Liver (tissue), 9 donors: Measurements from ENCODE around the gene PSTK. TPM values are rescaled to one million over a fixed set of nuclear protein-coding genes. Genes with fewer than 3 reads are reported as not detected.

Experiments used
- DNase-seq: peaks from one replicate; pipeline ENCODE4 v3.0.0-alpha.2; 2017; ENCODE audit warnings: low spot score
- H3K27ac ChIP-seq, 2 donors: one replicate each; pipeline ENCODE4 v1.7.0; 2013; ENCODE audit warnings: inconsistent platforms in 2 of 2, low read length in 2 of 2, control low read depth in 1 of 2, low read depth in 1 of 2, mild to moderate bottlenecking in 1 of 2
- H3K27me3 ChIP-seq, 4 donors: one replicate each; pipeline versions ENCODE4 v1.6.1 to v1.7.0; 2013; ENCODE audit warnings: low read length in 3 of 4, inconsistent platforms in 1 of 4, mild to moderate bottlenecking in 1 of 4, moderate library complexity in 1 of 4; ENCODE audit not compliant: control insufficient read depth in 4 of 4, insufficient read depth in 4 of 4
- H3K36me3 ChIP-seq, 4 donors: one replicate each; pipeline versions ENCODE4 v1.6.1 to v1.7.0; 2013; ENCODE audit warnings: low read length in 3 of 4, mild to moderate bottlenecking in 3 of 4, low read depth in 1 of 4, moderate library complexity in 1 of 4; ENCODE audit not compliant: control insufficient read depth in 4 of 4, insufficient read depth in 3 of 4
- H3K4me1 ChIP-seq, 4 donors: one replicate each; pipeline versions ENCODE4 v1.6.1 to v1.7.0; 2013; ENCODE audit warnings: low read length in 3 of 4, mild to moderate bottlenecking in 3 of 4, moderate library complexity in 1 of 4; ENCODE audit not compliant: control insufficient read depth in 4 of 4, insufficient read depth in 4 of 4
- H3K4me3 ChIP-seq, 3 donors: one replicate each; pipeline versions ENCODE4 v1.6.1 to v1.7.0; 2013; ENCODE audit warnings: low read length in 3 of 3, control low read depth in 1 of 3, low read depth in 1 of 3, mild to moderate bottlenecking in 1 of 3
- H3K9ac ChIP-seq, 2 donors: one replicate each; pipeline ENCODE4 v1.7.0; 2013; ENCODE audit warnings: low read length in 2 of 2, mild to moderate bottlenecking in 2 of 2, moderate library complexity in 2 of 2, control low read depth in 1 of 2, low read depth in 1 of 2
- H3K9me3 ChIP-seq, 4 donors: one replicate each; pipeline versions ENCODE4 v1.6.1 to v1.7.0; 2013; ENCODE audit warnings: low read length in 3 of 4; ENCODE audit not compliant: control insufficient read depth in 4 of 4
- EGR1 ChIP-seq, 2 donors: IDR thresholded peaks; 2 replicates each; pipeline ENCODE4 v1.6.1; 2016 to 2018; ENCODE audit warnings: antibody characterized with exemption in 2 of 2, low read depth in 2 of 2
- FOXA1 ChIP-seq: IDR thresholded peaks from 2 replicates; pipeline ENCODE4 v1.6.1; 2016; ENCODE audit warnings: antibody characterized with exemption
- FOXA2 ChIP-seq: IDR thresholded peaks from 2 replicates; pipeline ENCODE4 v1.6.1; 2016; ENCODE audit warnings: antibody characterized with exemption
- GABPA ChIP-seq, 2 donors: IDR thresholded peaks in 1 of 2; conservative IDR thresholded peaks in 1 of 2; 2 replicates each; pipeline ENCODE4 v1.6.1; 2016; ENCODE audit warnings: antibody characterized with exemption in 2 of 2, mild to moderate bottlenecking in 1 of 2, moderate library complexity in 1 of 2
- HNF4A ChIP-seq, 2 donors: conservative IDR thresholded peaks; 2 replicates each; pipeline ENCODE4 v1.6.1; 2016; ENCODE audit warnings: antibody characterized with exemption in 2 of 2, mild to moderate bottlenecking in 2 of 2
- HNF4G ChIP-seq: IDR thresholded peaks from 2 replicates; pipeline ENCODE4 v1.6.1; 2016; ENCODE audit warnings: antibody characterized with exemption
- JUND ChIP-seq, 2 donors: IDR thresholded peaks; 2 replicates each; pipeline ENCODE4 v1.6.1; 2016; ENCODE audit warnings: antibody characterized with exemption in 2 of 2
- NR2F2 ChIP-seq: IDR thresholded peaks from 2 replicates; pipeline ENCODE4 v1.6.1; 2016; ENCODE audit warnings: antibody characterized with exemption
- RAD21 ChIP-seq, 2 donors: IDR thresholded peaks; 2 replicates each; pipeline ENCODE4 v1.6.1; 2016; ENCODE audit warnings: antibody characterized with exemption in 2 of 2, mild to moderate bottlenecking in 2 of 2
- RXRA ChIP-seq, 2 donors: IDR thresholded peaks; 2 replicates each; pipeline ENCODE4 v1.6.1; 2017 to 2018; ENCODE audit warnings: antibody characterized with exemption in 2 of 2, mild to moderate bottlenecking in 1 of 2
- SP1 ChIP-seq: IDR thresholded peaks from 2 replicates; pipeline ENCODE4 v1.6.1; 2018; ENCODE audit warnings: antibody characterized with exemption, mild to moderate bottlenecking
- TAF1 ChIP-seq: conservative IDR thresholded peaks from 2 replicates; pipeline ENCODE4 v1.6.1; 2016; ENCODE audit warnings: antibody characterized with exemption, mild to moderate bottlenecking
- YY1 ChIP-seq: IDR thresholded peaks from 2 replicates; pipeline ENCODE4 v1.6.1; 2016; ENCODE audit warnings: antibody characterized with exemption, mild to moderate bottlenecking
- WGBS: extraction: QIAGEN DNeasy Blood & Tissue Kit; methylation state at CpG from one replicate; pipeline ENCODE4 v1.1.7; 2013; 5-methylcytosine and 5-hydroxymethylcytosine counted together
- polyA plus RNA-seq, 2 donors: library from polyadenylated mRNA; stranded (reverse) in 1 of 2; unstranded in 1 of 2; fragments of 200-250 nt in 1 of 2; fragments of >200 nt in 1 of 2; fragmentation: Nextera tagmentation in 1 of 2; extraction: Ambion mirVana in 1 of 2; gene quantifications; one replicate each; pipeline versions ENCODE4 v1.2.1 to v1.2.3, GENCODE V29; 2013 to 2015
- total RNA-seq, 2 donors: library from RNA; depleted of rRNA; stranded (reverse); fragments of >200 nt; gene quantifications; one replicate each; pipeline ENCODE4 v1.2.3, GENCODE V29; 2014
- TF ChIP-seq, protein P1 (sequence below): IDR thresholded peaks from 2 replicates; pipeline ENCODE4 v1.6.1; 2016; ENCODE audit warnings: antibody characterized with exemption
- TF ChIP-seq, protein P2 (sequence below): IDR thresholded peaks from 2 replicates; pipeline ENCODE4 v1.6.1; 2016; ENCODE audit warnings: antibody characterized with exemption
- TF ChIP-seq, protein P3 (sequence below): IDR thresholded peaks from 2 replicates; pipeline ENCODE4 v1.6.1; 2016; ENCODE audit warnings: antibody characterized with exemption
- TF ChIP-seq, protein P4 (sequence below): IDR thresholded peaks from 2 replicates; pipeline ENCODE4 v1.6.1; 2016; ENCODE audit warnings: antibody characterized with exemption, mild to moderate bottlenecking
- TF ChIP-seq, protein P5 (sequence below): fragments of 150-350 bp; IDR thresholded peaks from 2 replicates; pipeline ENCODE4 v1.5.1; 2017; ENCODE audit warnings: improper control_type of control experiment, low read depth, low read length; ENCODE audit not compliant: missing input control
- donor health status: healthy.
- donor health status: healthy.
- donor health status: healthy.
- donor health status: healthy.
- donor health status: healthy.

Gene PSTK
- total and polyA plus RNA-seq, 4 donors: 2.3 to 5.1 (median 3.5) TPM

DNA sequence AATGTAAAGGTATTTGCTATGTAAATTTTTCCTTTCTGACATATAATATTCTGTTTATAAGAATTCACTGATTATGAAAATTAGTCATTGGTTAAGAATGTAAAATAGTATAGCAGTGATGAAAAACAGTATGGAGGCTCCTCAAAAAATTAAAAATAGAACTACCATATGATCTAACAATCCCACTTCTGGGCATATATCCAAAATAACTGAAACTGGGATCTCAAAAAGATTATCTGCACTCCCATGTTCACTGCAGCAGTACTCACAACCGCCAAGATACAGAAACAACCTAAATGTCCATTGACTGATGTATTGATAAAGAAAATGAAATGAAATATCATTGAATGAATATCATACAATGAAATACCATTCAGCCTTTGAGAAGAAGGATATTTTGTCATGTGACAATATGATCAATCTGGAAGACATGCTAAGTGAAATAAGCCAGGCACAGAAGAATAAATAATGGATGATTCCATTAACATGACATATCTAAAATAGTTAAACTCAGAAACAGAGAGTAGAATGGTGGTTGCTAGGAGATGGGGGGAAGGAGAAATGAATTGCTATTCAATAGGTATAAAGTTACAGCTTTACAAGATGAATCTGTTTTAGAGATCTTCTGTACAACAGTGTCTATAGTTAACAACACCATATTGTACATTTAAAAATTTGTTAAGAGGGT is 40.2 kb upstream of the PSTK start:
- Histone ChIP-seq H3K9ac (no peak overlapping the region), H3K27ac (no peak overlapping the region), H3K4me3 (no peak overlapping the region), H3K4me1 (no peaks in the 10 kb centered on the region), H3K9me3 (no peaks in the 10 kb centered on the region), H3K36me3 (peaks cover 0 to 17% (median 13%) of the 10 kb centered on the region in 4 donors), H3K27me3 (no peaks in the 10 kb centered on the region)
- TF ChIP-seq YY1 (no peak), EGR1 (IDR thresholded peaks at IDR 0.05; ENCODE audit: low read depth in 2 of 2) (no peak), RXRA (IDR thresholded peaks at IDR 0.05) (no peak), NR2F2 (no peak), FOXA1 (no peak), TAF1 (no peak), GABPA (IDR thresholded peaks at IDR 0.05 in 1 of 2, conservative IDR thresholded peaks at IDR 0.05 in 1 of 2) (no peak), JUND (IDR thresholded peaks at IDR 0.05) (no peak), HNF4G (no peak), RAD21 (IDR thresholded peaks at IDR 0.05) (no peak), SP1 (no peak), FOXA2 (no peak), HNF4A (conservative IDR thresholded peaks at IDR 0.05) (no peak)
- TF ChIP-seq, protein P1, sequence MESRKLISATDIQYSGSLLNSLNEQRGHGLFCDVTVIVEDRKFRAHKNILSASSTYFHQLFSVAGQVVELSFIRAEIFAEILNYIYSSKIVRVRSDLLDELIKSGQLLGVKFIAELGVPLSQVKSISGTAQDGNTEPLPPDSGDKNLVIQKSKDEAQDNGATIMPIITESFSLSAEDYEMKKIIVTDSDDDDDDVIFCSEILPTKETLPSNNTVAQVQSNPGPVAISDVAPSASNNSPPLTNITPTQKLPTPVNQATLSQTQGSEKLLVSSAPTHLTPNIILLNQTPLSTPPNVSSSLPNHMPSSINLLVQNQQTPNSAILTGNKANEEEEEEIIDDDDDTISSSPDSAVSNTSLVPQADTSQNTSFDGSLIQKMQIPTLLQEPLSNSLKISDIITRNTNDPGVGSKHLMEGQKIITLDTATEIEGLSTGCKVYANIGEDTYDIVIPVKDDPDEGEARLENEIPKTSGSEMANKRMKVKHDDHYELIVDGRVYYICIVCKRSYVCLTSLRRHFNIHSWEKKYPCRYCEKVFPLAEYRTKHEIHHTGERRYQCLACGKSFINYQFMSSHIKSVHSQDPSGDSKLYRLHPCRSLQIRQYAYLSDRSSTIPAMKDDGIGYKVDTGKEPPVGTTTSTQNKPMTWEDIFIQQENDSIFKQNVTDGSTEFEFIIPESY: no peak
- TF ChIP-seq, protein P2, sequence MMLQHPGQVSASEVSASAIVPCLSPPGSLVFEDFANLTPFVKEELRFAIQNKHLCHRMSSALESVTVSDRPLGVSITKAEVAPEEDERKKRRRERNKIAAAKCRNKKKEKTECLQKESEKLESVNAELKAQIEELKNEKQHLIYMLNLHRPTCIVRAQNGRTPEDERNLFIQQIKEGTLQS: no peak
- TF ChIP-seq, protein P3, sequence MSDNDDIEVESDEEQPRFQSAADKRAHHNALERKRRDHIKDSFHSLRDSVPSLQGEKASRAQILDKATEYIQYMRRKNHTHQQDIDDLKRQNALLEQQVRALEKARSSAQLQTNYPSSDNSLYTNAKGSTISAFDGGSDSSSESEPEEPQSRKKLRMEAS: no peak
- TF ChIP-seq, protein P4, sequence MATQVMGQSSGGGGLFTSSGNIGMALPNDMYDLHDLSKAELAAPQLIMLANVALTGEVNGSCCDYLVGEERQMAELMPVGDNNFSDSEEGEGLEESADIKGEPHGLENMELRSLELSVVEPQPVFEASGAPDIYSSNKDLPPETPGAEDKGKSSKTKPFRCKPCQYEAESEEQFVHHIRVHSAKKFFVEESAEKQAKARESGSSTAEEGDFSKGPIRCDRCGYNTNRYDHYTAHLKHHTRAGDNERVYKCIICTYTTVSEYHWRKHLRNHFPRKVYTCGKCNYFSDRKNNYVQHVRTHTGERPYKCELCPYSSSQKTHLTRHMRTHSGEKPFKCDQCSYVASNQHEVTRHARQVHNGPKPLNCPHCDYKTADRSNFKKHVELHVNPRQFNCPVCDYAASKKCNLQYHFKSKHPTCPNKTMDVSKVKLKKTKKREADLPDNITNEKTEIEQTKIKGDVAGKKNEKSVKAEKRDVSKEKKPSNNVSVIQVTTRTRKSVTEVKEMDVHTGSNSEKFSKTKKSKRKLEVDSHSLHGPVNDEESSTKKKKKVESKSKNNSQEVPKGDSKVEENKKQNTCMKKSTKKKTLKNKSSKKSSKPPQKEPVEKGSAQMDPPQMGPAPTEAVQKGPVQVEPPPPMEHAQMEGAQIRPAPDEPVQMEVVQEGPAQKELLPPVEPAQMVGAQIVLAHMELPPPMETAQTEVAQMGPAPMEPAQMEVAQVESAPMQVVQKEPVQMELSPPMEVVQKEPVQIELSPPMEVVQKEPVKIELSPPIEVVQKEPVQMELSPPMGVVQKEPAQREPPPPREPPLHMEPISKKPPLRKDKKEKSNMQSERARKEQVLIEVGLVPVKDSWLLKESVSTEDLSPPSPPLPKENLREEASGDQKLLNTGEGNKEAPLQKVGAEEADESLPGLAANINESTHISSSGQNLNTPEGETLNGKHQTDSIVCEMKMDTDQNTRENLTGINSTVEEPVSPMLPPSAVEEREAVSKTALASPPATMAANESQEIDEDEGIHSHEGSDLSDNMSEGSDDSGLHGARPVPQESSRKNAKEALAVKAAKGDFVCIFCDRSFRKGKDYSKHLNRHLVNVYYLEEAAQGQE: no peak
- TF ChIP-seq, protein P5, sequence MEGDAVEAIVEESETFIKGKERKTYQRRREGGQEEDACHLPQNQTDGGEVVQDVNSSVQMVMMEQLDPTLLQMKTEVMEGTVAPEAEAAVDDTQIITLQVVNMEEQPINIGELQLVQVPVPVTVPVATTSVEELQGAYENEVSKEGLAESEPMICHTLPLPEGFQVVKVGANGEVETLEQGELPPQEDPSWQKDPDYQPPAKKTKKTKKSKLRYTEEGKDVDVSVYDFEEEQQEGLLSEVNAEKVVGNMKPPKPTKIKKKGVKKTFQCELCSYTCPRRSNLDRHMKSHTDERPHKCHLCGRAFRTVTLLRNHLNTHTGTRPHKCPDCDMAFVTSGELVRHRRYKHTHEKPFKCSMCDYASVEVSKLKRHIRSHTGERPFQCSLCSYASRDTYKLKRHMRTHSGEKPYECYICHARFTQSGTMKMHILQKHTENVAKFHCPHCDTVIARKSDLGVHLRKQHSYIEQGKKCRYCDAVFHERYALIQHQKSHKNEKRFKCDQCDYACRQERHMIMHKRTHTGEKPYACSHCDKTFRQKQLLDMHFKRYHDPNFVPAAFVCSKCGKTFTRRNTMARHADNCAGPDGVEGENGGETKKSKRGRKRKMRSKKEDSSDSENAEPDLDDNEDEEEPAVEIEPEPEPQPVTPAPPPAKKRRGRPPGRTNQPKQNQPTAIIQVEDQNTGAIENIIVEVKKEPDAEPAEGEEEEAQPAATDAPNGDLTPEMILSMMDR: no peak
- no peak for DNase-seq
- WGBS: 95% methylated on average over 1 of the region's 1 CpG
